Hematopoietic multipotent progenitor cell treated with erythropoietin and hydrocortisone succinate and interleukin-3 and kit ligand, for 6 days (in vitro differentiated cells): Measurements from ENCODE around the gene KSR2.
A peak's percentile ranks its signal among the peaks of the same experiment; 100 is the strongest.

Experiments
- DNase-seq: peaks from one replicate; pipeline ENCODE4 v3.0.0-alpha.2; 2015

Gene KSR2

GRCh38 chr12:117854339-117855012 lies 114.3 kb downstream of the KSR2 start:
- DNase-seq = peak; percentile 73

- DNase-seq = no peak
Measured at GRCh38 chr12:117853600-117853999, 115.2 kb downstream of the KSR2 start.

- DNase-seq = peak; percentile 60
Measured at GRCh38 chr12:117850048-117850447, 118.7 kb downstream of the KSR2 start.

GRCh38 chr12:117847371-117847770 lies 121.4 kb downstream of the KSR2 start:
- DNase-seq = no peak

GRCh38 chr12:117845271-117845904 lies 123.4 kb downstream of the KSR2 start:
- DNase-seq = no peak

- no peak for DNase-seq
Measured at GRCh38 chr12:117844114-117844830, 124.5 kb downstream of the KSR2 start.

GRCh38 chr12:117842630-117843029 lies 126.2 kb downstream of the KSR2 start:
- DNase-seq = no peak

- no peak for DNase-seq
Measured at GRCh38 chr12:117842220-117842619, 126.6 kb downstream of the KSR2 start.

- DNase-seq = no peak
Measured at GRCh38 chr12:117837737-117838050, 131.1 kb downstream of the KSR2 start.

- DNase-seq = peak; percentile 80
Measured at GRCh38 chr12:117836999-117837736, 131.6 kb downstream of the KSR2 start.

- no peak for DNase-seq
Measured at GRCh38 chr12:117836476-117836875, 132.3 kb downstream of the KSR2 start.

GRCh38 chr12:117835156-117835555 lies 133.6 kb downstream of the KSR2 start:
- no peak for DNase-seq

- no peak for DNase-seq
Measured at GRCh38 chr12:117832459-117833457, 136.0 kb downstream of the KSR2 start.

GRCh38 chr12:117830471-117830870 lies 138.3 kb downstream of the KSR2 start:
- no peak for DNase-seq

- DNase-seq = no peak
Measured at GRCh38 chr12:117829108-117829507, 139.7 kb downstream of the KSR2 start.

GRCh38 chr12:117827660-117828059 lies 141.1 kb downstream of the KSR2 start:
- DNase-seq = no peak

GRCh38 chr12:117825827-117826226 lies 143.0 kb downstream of the KSR2 start:
- DNase-seq = no peak

- DNase-seq = no peak
Measured at GRCh38 chr12:117821480-117822175, 147.2 kb downstream of the KSR2 start.

GRCh38 chr12:117820216-117820907 lies 148.4 kb downstream of the KSR2 start:
- DNase-seq = no peak

- DNase-seq = no peak
Measured at GRCh38 chr12:117819160-117819559, 149.6 kb downstream of the KSR2 start.

- DNase-seq = no peak
Measured at GRCh38 chr12:117818400-117818799, 150.4 kb downstream of the KSR2 start.
